ENCODE results near the gene MYLK. TPM values are rescaled to one million over a fixed set of nuclear protein-coding genes. Genes with fewer than 3 reads are reported as not detected.
A peak's percentile ranks its signal among the peaks of the same experiment; 100 is the strongest.

MYLK gene
- total and polyA plus RNA-seq, 4 donors, result 17.1 to 158 (median 41.9) TPM

- TF ChIP-seq MAX (IDR thresholded peaks at IDR 0.05) (peak; percentile 53), JUND (IDR thresholded peaks at IDR 0.05) (peak in 1 of 2 donors; percentile 40), TAF1 (conservative IDR thresholded peaks at IDR 0.05) (no peak), GABPA (IDR thresholded peaks at IDR 0.05 in 1 of 2, conservative IDR thresholded peaks at IDR 0.05 in 1 of 2) (no peak)
These were observed 35.2 kb upstream of the MYLK start (continued) for GRCh38 chr3:123919353-123919752.

- peaks cover 0 to 6% (median 2%) of the 10 kb centered on the region in 4 donors for H3K36me3 ChIP-seq (ENCODE audit: control insufficient read depth in 4 of 4, insufficient read depth in 3 of 4, low read depth in 1 of 4, low read length in 3 of 4)
- no peak overlapping the region for H3K27ac ChIP-seq (ENCODE audit: low read depth in 1 of 2, low read length in 2 of 2)
- no peaks in the 10 kb centered on the region for H3K27me3 ChIP-seq (ENCODE audit: control insufficient read depth in 4 of 4, insufficient read depth in 4 of 4, low read length in 3 of 4)
- peaks cover 0 to 12% (median 1%) of the 10 kb centered on the region in 4 donors for H3K4me1 ChIP-seq (ENCODE audit: control insufficient read depth in 4 of 4, insufficient read depth in 4 of 4, low read length in 3 of 4)
- H3K9me3 ChIP-seq (ENCODE audit: control insufficient read depth in 4 of 4, low read length in 3 of 4), result no peaks in the 10 kb centered on the region
- 78% methylated on average over 5 of the region's 5 CpGs for WGBS
- DNase-seq (ENCODE audit: low spot score), result no peak
- no peak overlapping the region for H3K9ac ChIP-seq (ENCODE audit: low read depth in 1 of 2, low read length in 2 of 2)
- H3K4me3 ChIP-seq (ENCODE audit: low read depth in 1 of 3, low read length in 3 of 3), result no peak overlapping the region
- TF ChIP-seq TAF1 (conservative IDR thresholded peaks at IDR 0.05) (no peak), JUND (IDR thresholded peaks at IDR 0.05) (no peak), FOXA1 (IDR thresholded peaks at IDR 0.05) (no peak), ATF3 (IDR thresholded peaks at IDR 0.05) (no peak), HNF4A (conservative IDR thresholded peaks at IDR 0.05) (no peak), EGR1 (IDR thresholded peaks at IDR 0.05; ENCODE audit: low read depth in 2 of 2) (no peak), FOXA2 (IDR thresholded peaks at IDR 0.05) (no peak), RXRA (IDR thresholded peaks at IDR 0.05) (no peak), YY1 (IDR thresholded peaks at IDR 0.05) (no peak), MAX (IDR thresholded peaks at IDR 0.05) (no peak), GABPA (IDR thresholded peaks at IDR 0.05 in 1 of 2, conservative IDR thresholded peaks at IDR 0.05 in 1 of 2) (no peak), ZBTB33 (IDR thresholded peaks at IDR 0.05) (no peak), SP1 (IDR thresholded peaks at IDR 0.05) (no peak)
- TF ChIP-seq, protein P1, sequence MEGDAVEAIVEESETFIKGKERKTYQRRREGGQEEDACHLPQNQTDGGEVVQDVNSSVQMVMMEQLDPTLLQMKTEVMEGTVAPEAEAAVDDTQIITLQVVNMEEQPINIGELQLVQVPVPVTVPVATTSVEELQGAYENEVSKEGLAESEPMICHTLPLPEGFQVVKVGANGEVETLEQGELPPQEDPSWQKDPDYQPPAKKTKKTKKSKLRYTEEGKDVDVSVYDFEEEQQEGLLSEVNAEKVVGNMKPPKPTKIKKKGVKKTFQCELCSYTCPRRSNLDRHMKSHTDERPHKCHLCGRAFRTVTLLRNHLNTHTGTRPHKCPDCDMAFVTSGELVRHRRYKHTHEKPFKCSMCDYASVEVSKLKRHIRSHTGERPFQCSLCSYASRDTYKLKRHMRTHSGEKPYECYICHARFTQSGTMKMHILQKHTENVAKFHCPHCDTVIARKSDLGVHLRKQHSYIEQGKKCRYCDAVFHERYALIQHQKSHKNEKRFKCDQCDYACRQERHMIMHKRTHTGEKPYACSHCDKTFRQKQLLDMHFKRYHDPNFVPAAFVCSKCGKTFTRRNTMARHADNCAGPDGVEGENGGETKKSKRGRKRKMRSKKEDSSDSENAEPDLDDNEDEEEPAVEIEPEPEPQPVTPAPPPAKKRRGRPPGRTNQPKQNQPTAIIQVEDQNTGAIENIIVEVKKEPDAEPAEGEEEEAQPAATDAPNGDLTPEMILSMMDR (IDR thresholded peaks at IDR 0.05; ENCODE audit: low read depth, low read length, missing input control), result no peak
- TF ChIP-seq, protein P2, sequence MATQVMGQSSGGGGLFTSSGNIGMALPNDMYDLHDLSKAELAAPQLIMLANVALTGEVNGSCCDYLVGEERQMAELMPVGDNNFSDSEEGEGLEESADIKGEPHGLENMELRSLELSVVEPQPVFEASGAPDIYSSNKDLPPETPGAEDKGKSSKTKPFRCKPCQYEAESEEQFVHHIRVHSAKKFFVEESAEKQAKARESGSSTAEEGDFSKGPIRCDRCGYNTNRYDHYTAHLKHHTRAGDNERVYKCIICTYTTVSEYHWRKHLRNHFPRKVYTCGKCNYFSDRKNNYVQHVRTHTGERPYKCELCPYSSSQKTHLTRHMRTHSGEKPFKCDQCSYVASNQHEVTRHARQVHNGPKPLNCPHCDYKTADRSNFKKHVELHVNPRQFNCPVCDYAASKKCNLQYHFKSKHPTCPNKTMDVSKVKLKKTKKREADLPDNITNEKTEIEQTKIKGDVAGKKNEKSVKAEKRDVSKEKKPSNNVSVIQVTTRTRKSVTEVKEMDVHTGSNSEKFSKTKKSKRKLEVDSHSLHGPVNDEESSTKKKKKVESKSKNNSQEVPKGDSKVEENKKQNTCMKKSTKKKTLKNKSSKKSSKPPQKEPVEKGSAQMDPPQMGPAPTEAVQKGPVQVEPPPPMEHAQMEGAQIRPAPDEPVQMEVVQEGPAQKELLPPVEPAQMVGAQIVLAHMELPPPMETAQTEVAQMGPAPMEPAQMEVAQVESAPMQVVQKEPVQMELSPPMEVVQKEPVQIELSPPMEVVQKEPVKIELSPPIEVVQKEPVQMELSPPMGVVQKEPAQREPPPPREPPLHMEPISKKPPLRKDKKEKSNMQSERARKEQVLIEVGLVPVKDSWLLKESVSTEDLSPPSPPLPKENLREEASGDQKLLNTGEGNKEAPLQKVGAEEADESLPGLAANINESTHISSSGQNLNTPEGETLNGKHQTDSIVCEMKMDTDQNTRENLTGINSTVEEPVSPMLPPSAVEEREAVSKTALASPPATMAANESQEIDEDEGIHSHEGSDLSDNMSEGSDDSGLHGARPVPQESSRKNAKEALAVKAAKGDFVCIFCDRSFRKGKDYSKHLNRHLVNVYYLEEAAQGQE (IDR thresholded peaks at IDR 0.05), result no peak
These were observed 30.7 kb upstream of the MYLK start for GRCh38 chr3:123914829-123915228.

All from liver (tissue), 9 donors.